UCSD-AML1 (cell line): ENCODE data around the gene DNAJC18.
"Not testable (repeated sequence)": the region's sequence is repeated elsewhere in the genome, so short reads cannot be mapped to it uniquely, and the experiment has no call there.

Experiments used
- DNase-seq: peaks from one replicate; lab custom pipeline; 2025; ENCODE audit not compliant: unreplicated experiment; lab: John Stamatoyannopoulos, UW

Gene DNAJC18

GRCh38 chr5:139389701-139390638 is 49.4 kb downstream of the DNAJC18 start, which contains the start of gene MZB1:
MZB1 (minus strand) TSS chr5:139389913; CDS start chr5:139389856, 57 bp downstream.
- no peak for DNase-seq

DNA sequence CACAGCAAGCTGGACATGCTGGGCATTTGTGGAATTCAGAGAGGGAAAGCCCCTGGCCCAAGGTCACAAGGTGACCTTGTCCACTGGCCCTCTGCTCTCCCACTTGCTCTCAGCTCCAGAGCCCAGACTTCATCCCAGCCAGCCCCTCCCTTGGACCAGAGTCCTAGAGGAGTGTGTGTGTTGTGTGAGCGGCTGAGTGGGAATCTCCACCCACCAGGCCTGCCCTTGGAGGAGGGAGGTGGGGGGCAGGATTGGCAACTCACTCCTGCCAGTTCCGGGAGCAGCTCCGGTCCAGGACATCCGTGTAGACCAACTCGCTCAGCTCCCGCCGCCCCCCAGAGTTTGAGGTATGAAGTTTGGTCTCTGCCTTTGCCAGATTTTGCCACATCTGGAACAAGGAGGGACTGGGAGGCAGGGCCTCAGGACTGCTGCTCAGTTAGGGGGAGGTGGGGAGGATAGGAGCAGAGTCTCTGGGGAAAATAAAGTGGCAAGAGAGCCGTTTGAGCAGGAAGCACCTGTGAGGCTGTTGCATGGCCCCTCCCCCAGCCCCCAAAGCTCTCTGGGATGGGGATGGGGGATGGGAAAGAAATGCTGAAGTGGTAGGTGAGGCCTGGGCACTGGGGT is 51.0 kb downstream of the DNAJC18 start:
- DNase-seq: peak; percentile 77

GRCh38 chr5:139387611-139388197 is 51.6 kb downstream of the DNAJC18 start:
- peak; percentile 35 for DNase-seq

- not testable (repeated sequence) for DNase-seq
Observed at GRCh38 chr5:139386956-139387355, 52.4 kb downstream of the DNAJC18 start.

- no peak for DNase-seq
Observed at GRCh38 chr5:139386050-139386438, 53.3 kb downstream of the DNAJC18 start.

- no peak for DNase-seq
Observed at GRCh38 chr5:139385061-139386049, 54.0 kb downstream of the DNAJC18 start.

DNA sequence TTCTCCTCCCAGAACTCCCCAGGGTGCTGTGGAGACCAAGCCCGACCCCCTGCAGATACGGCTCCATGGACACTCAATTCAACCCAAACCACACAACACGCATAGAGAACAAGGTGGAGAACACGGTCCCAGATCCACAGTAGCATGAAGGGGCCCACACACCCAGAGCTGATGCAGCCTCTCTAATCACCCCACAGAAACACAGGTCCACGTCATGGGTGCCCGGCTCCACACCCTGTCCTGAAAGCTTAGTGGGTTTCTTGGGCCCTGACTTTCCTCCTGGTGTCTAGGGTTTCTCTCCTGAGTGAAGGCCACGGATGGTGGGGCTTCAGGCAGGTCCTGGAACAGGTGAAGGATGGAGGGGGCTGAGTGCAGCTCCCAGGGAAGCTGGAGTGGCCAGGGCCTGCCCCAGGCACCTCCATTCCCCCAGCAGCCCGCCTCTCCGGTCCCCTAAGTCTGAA is 54.7 kb downstream of the DNAJC18 start:
- no peak for DNase-seq

DNA sequence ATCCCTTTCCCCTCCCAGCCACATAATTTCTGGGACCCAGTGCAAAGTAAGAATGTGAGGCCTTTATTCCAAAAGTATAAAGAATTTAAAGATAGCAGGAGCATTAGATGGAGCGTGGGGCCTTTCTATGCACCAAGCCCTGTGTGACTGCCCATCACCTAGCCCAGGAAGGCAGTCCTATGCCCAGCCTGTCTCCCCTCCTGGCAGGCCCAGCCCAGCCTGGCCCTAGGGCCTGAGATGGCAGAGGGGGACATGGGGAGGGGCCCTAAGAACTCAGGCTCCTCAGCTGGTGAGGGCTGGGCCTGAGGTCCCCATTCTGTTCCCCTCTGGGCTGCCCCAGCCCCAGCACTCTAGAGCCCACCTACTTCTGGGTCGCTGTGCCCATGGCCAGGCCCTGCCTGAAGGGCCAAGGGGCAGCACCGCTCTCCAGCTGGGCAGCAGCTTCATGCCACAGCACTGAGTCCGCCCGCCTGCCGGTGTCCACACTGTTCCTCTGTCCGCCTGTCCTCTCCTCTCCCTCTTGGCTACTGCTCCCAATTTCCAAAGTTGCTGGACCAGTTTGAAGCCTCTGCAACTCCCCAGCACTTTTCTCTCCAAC is 55.2 kb downstream of the DNAJC18 start:
- DNase-seq: no peak

GRCh38 chr5:139383275-139383992 is 55.9 kb downstream of the DNAJC18 start, which contains the start of gene SLC23A1:
SLC23A1 (minus strand) TSS chr5:139383297; CDS start chr5:139383253, 44 bp downstream.
- no peak for DNase-seq

DNA sequence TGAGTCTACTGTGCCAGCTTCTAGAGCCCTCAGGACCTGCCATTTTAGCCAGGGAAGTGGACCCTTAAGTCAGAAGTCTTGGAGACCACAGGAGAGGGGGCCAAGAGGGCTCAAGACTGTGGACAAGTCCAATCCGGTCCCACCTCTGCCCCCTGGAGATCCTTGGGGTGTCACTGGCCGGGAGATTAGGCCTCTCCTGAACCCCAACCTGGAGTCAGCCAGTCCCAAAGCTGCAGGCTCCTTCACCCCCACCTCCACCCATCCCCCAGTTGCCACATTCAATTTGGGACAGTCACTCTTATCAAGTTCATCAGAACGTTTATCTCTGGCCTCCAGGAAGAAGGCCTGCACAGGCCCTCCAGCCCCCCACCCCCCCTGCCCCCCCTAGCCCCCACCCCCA is 56.5 kb downstream of the DNAJC18 start:
- no peak for DNase-seq

DNA sequence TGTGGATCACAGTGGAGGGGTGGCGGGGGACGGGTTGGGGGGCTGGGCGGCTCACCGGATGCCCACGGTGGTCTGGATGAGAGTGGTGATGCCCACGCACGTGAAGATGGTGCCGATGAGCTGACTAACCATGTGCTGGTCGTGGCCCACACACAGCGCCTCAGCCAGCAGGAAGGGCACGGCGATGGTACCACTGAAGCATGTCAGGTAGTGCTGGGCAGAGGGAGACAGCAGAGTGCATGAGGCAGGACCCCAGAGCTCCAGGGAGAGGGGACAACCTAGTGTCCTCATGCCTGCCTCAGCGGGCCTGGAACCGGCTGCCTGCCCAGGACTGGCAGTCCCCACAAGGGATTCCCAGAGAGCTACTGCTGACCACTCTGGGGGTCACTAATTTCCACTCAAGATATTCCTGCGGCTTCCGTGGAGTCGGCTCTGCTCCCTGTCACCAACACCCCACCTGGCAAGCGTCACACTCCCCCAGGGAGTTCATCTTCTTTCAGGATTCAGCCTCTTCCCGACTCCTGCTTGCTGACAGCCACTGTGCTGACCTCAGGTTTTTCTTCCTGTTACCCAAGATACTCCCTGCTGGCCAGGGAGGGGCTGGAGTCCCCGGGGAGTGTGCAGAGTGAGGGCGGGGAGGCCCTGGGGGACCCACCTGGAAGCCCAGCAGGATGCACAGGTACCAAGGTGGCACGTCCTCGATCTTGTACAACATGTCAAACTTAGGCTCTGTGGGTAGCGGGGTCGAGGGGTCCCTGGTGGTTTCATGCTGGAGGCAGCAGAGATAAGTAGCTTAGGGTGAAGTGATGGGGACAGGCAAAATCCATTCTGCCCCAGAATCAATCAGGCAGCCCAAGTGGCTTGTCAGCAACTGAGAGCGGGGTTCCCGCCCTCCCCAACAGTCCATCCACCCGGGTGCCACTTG is 57.2 kb downstream of the DNAJC18 start:
- DNase-seq: no peak

DNA sequence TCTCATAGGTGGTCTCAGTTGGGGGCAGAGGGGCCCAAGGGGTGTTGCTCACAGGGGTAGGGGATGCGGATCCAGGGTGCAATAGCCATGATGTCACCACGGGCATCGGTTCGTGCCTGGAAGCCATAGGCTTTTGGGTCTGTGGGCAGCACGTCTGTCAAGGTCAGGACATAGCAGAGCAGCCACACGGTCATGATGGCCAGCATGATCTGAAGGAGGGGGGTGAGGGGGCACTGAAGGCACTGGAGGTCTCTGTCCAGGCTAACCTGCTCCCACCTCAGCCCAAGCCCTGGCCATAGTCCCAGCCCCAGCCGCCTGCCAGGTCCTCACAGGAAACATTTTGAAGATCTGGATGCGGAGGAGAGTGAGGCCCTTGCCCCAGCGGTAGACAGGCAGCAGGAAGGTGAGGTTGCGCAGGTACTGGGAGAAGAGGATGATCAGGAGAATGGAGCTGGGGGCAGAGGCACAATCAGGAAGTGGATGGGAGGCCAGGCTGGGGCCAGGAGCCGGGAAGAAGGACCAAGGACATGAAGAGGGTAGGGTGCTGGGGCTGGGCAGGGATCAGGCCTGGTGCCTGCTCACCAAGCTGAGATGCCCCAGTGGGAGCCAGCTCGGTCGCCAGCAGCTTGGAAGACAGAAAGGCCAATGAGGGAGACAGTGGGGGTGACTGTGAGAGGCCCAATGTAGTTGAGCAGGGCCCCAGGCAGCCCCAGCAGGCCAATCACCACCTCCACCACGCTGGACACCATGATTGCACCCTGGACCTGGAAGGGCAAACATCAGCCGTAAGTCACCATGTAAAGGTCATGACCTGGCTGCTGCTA is 59.5 kb downstream of the DNAJC18 start:
- DNase-seq: no peak

- no peak for DNase-seq
Observed at GRCh38 chr5:139378941-139379361, 60.4 kb downstream of the DNAJC18 start.

DNA sequence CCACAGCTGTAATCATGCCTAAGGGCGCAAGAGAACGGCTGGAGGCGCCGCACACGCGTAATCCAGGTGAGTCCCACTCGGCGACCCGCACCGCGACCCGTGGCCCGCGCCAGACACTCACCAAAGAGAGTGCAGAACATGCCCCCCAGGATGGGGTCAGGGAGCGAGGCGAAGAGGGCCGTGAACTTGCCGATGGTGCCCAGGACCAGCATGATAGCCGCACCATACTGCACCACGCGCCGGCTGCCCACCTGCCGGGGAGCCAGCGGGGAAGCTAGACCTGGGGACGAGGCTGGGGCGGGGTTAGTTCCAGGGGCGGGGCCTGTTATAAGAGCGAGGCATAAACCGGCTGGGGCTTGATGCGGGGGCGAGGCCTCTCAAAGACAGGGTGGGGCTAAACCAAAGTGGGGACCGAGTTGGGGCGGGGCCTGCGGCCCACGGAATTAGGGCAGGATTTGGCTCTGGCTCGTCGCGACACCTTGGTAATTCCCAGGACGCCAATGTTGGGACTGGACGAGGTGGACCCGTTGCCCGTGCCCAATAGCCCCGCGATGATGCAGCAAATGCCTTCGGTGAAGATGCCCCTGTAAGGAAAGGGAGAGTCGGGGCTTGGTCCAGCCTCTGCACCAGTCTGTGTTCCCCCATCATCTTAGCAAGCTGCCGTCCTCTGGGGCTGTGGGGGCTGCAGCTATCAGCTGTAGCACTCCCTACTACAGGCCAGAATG is 61.1 kb downstream of the DNAJC18 start:
- no peak for DNase-seq

DNA sequence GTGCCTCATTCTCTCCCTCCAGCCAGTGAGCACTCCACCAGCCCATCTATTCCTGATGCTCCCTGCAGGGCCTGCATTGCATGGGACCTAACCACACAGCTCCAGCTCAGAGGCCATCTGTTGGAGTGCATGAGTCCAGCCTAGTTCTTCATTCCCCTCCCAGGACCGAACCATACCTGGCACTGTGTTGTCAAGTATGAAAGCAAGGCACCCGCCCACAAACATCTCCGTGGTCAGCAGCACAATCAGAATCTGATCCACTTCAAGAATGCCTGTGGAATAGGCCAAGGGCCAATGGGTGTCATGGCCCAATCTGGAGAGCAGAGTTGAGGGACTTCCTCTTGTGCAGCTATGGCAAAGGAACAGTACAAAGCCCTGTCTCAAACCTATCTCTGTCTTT is 62.1 kb downstream of the DNAJC18 start:
- DNase-seq: no peak

DNA sequence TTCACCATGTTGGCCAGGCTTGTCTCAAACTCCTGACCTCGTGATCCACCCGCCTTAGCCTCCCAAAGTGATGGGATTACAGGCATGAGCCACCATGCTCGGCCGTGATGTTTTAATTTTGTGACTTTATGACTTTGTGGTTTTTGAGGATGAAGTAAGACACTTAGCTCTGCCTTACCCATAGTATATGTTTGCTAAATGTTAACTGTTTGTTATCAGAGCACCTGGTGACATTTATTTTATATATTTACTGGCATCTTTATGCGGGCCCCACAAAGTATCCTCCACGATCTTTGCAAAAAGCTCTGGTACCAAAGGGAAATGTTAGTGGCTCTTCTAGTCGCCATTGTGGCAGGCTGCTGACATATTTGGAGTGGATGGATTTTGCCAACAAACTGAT is 63.0 kb downstream of the DNAJC18 start:
- no peak for DNase-seq

DNA sequence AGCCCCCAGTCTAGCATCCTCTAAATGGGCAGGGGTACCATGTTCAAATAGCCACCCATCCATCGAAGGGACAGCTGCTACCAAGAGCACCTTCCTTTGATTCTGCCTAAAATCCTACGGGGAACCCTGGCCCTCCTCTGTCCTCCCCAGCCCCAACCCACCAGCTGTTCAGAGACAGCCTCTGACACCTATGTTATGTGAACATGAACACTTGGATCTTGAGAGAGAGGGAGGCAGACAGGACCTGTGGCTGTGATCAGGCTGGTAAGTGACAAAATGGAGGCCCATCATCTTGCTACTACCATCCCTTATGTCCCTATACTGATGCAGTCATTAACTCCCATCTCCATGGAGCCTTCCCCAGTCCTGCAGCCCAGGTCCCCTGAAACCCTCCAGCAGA is 64.4 kb downstream of the DNAJC18 start:
- no peak for DNase-seq
